NCI-H446 treated with DMSO at 0.1 percent for 48 hours (cell line): ENCODE data around the gene PNPLA7.

Source experiments
- DNase-seq: peaks from one replicate; lab custom pipeline; 2025; lab: John Stamatoyannopoulos, UW

PNPLA7 gene

GRCh38 chr9:137449931-137450538 is 100.2 kb downstream of the PNPLA7 start:
- no peak for DNase-seq

GRCh38 chr9:137449081-137449844 is 100.9 kb downstream of the PNPLA7 start:
- DNase-seq = no peak

GRCh38 chr9:137448602-137448962 is 101.6 kb downstream of the PNPLA7 start:
- no peak for DNase-seq

GRCh38 chr9:137447722-137448601 is 102.2 kb downstream of the PNPLA7 start:
- DNase-seq = no peak

GRCh38 chr9:137446851-137447471 is 103.2 kb downstream of the PNPLA7 start:
- no peak for DNase-seq

GRCh38 chr9:137445930-137446431 is 104.2 kb downstream of the PNPLA7 start:
- no peak for DNase-seq

- no peak for DNase-seq
Observed at GRCh38 chr9:137445275-137445807, 104.9 kb downstream of the PNPLA7 start.

- DNase-seq = no peak
Observed at GRCh38 chr9:137444106-137444790, 106.0 kb downstream of the PNPLA7 start.

GRCh38 chr9:137441935-137442321 is 108.3 kb downstream of the PNPLA7 start:
- no peak for DNase-seq

- DNase-seq = no peak
Observed at GRCh38 chr9:137441289-137441934, 108.8 kb downstream of the PNPLA7 start, which contains the start of gene ENTPD8. Gene ENTPD8, minus strand, starts transcription at chr9:137441357. Its CDS starts 3,072 bp downstream, at chr9:137438285.

- DNase-seq = no peak
Observed at GRCh38 chr9:137439158-137439714, 111.0 kb downstream of the PNPLA7 start.

- no peak for DNase-seq
Observed at GRCh38 chr9:137438591-137439157, 111.5 kb downstream of the PNPLA7 start.

GRCh38 chr9:137437691-137438590 is 112.3 kb downstream of the PNPLA7 start:
- DNase-seq = no peak

GRCh38 chr9:137436761-137437600 is 113.2 kb downstream of the PNPLA7 start:
- no peak for DNase-seq

GRCh38 chr9:137435980-137436760 is 114.0 kb downstream of the PNPLA7 start:
- no peak for DNase-seq

- no peak for DNase-seq
Observed at GRCh38 chr9:137435381-137435891, 114.8 kb downstream of the PNPLA7 start.
